Midbrain (tissue), 1 donor: ENCODE results near the gene VWF.

Experiments
- DNase-seq: peaks from one replicate; lab custom pipeline; 2025; lab: John Stamatoyannopoulos, UW

VWF gene

DNA sequence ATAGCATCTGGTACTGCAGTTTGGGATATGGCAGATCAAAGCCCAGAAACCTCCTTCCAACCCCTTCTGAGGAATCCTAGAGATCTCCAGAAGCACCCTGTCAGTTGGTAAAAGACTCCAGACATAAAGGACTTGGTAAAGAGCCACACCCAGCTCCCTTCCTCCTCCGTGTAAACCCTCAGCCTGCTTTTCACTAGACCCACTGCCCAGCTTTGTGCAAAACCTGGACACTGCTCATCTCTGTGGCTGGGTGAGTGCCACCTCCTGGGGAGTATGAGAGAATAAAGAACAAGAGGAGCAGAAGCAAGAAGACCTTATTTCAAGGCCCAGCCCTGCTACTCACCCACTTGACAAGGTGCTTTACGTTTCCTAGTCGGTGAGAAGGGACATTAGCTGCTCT, 212.5 kb downstream of the VWF start:
- DNase-seq = no peak

DNA sequence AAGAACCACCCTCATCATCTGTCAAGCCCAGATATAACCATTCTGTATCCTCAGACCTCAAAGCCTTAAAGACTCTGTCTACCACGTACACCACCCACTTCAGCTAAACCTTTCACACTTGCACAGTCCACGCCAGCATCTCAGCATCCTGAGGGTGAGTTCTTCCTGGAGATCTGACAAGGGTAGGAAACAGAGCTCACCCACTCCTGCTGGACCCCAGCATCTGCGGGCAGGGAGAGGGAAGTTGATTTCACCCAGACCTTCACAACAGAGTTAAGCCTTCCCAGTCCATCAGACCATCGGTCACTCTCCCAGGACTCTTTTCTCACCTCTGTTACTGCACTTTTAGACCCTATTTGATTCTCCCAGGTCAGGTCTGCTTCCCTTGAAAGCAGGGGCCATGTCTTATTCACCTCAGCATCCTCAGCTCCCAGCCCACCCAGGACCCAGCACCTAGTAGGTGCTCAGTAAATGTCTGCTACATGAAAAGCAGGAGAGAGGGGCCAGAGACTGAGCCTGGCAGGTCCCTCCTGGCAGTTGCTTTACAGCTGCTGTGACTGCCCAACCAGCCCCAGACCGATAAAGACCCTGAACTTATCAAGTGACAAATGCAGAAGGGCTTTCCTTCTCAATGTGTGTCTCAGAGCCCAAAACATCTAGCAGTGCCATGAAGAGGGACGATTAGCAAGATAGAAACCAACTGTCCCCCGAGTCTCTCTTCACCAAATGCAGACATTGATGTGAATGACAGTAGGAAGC, 213.5 kb downstream of the VWF start:
- DNase-seq = no peak

DNA sequence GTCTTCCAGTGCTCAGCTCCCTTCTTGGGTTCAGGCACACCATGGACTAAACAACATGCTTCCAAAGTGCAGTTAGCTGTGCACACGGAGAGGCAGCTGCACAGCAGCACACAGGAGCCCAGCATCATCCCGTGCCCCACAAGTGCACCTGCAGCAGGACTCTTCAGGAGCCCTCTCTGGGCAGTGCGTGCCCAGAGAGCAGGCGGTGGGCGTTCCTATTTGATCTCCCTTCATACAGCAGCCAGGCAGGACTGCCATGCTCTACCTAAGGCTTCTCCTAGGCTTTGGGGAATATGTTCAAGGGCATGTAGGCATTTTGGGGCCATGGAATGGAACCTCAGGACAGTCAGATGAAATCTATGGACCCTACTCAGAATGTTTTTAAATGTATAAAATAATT, 214.9 kb downstream of the VWF start:
- no peak for DNase-seq

DNA sequence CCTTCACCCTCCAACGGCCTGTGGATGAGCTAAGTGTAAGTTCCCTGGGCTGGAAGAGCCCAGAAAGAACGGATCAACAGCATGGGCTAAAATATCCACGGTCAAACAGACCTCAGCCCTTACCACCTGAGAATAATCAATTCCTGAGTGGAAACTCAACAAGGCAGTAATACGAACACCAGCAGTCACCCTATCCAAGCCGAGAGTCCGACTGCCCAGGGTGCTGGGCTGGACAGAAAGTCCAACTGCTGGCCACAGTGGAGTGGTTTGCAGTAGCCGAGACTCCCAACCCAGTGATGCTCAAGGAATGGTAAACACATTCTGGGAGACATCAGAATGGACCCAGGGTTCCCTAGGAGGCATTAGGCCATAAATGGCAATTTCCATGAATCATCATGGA, 216.2 kb downstream of the VWF start:
- DNase-seq = no peak

DNA sequence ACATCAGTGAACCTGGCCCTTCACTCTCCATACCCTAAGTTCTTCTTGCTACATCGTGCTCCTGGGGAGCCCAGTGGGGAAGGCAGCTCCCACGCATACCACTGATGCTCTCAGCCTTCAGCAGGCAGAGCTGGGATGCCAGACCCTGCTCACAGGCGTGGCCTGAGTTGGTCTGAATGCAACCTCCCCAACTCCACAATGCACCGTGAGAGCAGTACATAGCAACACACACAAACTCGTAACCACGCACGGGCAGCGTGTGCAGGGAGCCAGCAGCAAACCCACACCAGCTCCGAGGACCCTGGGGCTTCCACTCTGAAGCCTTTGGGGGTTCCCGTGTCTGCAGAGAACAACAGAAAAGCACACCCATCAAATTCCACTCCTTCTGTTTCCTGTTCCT, 216.7 kb downstream of the VWF start:
- no peak for DNase-seq

DNA sequence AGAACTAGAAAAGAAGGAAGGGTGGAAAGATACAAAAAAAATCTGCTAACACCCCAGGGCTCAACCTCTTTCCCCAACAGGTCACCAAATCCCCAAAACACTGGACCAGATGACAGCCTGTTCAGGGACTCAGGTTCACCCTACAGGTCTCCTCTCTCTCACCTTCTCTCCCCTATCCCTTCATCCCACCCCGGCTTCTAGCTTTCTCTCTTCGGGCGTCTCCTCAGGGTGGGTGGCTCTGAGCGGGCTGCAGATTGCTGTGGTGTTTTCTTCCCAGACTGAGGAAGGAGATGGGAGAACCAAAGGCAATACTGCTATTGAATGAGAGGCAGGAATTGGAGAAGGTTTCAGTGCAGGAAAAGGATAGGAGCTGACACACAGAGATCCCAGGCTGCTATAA, 218.7 kb downstream of the VWF start:
- no peak for DNase-seq

DNA sequence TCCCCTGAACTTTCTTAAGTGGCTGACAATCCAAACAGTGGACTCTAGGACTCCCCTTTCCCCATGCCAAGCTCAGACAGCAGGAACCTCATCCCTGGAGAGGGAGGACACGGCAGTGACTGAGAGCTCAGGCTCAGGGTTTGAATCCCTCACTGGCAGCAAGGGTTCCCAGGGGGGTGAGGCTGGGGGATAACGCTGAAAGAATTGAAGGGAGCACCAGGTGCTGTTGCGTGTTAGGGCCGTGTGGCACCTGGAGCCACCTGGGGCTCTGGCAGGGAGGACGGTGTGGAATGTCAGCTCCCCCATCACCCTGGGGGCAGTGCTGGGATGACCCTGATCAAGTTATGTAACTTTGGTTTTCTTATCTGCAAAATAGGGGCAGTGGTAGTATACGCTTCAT, 219.5 kb downstream of the VWF start:
- no peak for DNase-seq

DNA sequence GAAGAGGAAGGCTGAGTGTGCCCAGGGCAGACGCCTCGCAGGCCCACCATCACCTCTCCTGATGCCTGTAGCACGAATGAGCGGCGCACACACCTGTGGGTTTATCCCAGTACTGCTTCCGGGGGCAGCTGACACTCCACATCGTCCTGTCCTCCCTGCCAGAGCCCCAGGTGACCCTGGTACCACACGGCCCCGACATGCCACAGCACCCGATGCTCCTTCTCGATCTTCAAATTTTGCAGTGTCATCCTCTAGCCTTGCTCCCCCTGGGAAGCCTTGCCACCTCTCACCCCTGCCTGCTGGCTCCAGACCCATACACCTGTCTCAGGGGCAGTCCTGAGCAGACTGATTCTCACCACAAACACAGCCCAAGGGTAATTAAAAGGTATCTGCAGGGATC, 220.0 kb downstream of the VWF start:
- DNase-seq = no peak

DNA sequence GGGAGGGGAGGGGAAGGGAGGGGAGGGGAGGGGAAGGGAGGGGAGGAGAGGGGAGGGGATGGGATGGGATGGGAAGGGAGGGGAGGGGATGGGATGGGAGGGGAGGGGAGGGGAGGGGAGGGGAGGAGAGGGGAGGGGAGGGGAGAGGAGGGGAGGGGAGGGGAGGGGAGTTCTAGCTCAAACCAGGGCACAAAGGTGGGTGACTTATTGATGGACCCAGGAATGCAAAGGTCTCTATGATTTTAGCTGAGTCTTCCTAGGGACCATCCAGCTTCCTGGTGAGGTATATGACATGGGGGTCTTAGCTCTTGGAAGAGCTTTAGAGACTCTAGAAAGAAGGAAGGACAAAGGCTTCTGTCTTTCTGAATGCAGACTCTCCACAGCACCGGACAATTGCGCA, 221.7 kb downstream of the VWF start:
- DNase-seq = no peak

DNA sequence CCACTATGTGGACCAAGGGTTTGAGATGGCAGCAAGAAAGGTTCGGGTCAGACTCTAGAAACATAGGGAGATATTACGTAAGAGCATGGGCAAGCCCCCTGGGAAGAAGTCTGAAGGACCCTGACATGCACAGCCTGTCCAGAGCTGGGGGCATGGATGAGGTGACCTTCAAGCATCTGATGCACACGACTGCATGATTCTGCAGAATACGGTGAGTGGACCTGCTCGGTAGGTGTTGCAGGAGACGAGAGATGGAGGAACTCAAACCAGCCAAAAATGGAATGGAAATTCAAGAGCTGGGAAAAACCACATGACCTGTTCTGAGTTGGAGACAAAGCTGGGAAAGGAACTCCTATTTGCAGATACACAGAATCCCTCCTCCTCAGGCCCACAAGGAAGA, 223.1 kb downstream of the VWF start:
- no peak for DNase-seq

DNA sequence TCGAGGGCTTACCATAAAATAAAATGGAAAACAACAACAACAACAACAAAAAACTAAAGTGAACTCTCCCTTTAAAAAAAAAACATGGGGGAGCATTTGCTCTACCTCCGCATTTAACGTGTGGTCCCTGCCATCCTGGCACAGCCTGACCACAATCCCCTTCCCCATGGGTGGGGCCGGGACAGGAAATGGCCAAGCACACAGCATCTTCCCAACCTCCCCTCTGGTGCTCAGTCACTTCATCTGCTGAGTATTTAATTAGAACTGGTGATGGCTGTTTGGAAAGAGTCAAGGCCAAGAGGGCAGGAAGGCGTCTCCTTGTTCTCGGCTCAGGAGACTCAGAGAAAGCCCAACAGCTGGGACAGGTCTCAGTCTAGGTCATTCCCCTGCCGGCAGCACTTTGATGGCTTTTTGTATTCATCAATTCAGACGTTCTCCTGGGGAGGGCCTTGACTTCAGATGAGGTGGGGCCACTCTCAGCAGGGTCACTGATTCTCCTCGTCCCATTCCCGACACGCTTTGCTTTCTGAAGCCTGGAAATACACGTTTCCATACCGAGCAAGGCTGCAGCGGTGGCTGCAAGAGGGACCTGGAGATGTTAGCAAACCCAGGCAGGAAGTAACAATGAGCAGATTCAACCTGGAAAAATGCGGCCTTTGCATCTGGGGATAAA, 223.8 kb downstream of the VWF start:
- no peak for DNase-seq

DNA sequence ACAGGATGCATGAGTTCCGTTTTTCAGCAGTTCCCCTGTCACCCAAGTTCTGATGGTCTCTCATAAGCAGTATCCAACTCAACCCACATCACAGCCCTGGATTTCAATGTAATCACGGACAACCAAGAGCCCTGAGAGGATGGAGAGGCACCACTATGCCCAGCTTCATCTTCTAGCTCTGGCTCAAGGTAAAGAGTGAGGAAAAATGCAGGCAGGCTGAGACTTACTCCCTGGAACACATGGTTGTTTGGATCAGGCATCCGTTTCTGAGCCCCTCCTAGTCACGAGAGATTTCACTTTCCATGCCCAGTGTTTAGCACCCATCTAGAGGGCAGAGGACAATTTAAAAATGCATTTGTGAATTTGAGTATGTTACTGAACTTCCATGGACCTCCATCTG, 224.4 kb downstream of the VWF start:
- no peak for DNase-seq

DNA sequence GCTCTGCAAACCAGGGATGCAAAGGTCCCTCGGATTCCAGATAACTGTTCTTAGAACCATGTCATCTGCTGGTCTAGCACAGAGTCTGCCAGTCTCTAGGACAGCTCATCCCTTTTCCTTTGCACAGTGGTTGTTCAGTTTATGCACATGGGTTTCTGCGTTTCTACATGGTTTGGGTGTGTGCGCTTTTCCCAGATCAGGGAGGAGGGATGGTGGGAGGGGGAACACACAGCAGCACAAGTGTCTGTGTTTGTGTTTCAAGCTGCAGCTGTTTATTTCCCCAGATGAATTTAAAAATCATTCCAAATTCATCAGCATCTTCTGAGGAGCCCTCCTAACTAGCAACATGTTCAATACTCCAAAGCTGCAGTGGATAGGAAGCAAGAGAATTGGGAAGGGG, 224.8 kb downstream of the VWF start:
- DNase-seq = no peak

DNA sequence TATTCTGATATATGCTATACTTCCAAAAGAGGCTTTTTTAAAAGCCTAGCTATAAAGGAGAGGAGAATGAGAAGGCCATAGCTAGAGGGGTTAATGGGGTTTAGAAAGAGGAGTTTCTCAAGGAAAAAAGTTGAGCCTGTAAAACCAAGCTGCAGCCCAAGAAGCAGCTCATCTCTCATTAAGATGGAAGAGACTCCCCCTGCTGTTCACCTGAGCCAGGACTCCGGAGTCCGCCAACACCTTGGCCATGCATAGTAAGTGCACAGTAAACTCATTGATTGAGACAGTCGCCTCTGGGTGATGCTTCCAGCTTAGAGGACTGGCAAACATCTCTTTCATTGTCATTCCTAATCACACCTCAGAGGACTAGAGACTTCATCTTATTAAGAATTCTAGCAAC, 225.6 kb downstream of the VWF start:
- no peak for DNase-seq
